Measurements from ENCODE around the gene SUMF1. TPM values are rescaled to one million over a fixed set of nuclear protein-coding genes. Genes with fewer than 3 reads are reported as not detected.

Gene SUMF1
- total RNA-seq, 4 donors from 2014 or later = 28.7 to 49.0 (median 41.6) TPM

- intact Hi-C loops (cut with DNase I) = no loop called here
- Histone ChIP-seq H3K27ac (replicated peaks in 1 of 4) (peak overlapping the region in 3 of 4 donors; percentile 16 to 60 (median 37)), H3K4me3 (no peak overlapping the region), H3K36me3 (no peaks in the 10 kb centered on the region), H3K9me3 (no peaks in the 10 kb centered on the region), H3K4me1 (peaks cover 25 to 92% (median 82%) of the 10 kb centered on the region in 4 donors), H3K27me3 (no peaks in the 10 kb centered on the region)
- WGBS = 74% methylated on average over 14 of the region's 15 CpGs
- DNase-seq (ENCODE audit: extremely low spot score) = no peak
- no peak for TF ChIP-seq EP300 (IDR thresholded peaks at IDR 0.05)
- TF ChIP-seq POLR2AphosphoS5 (IDR thresholded peaks at IDR 0.05) = no peak
- TF ChIP-seq, protein P1, sequence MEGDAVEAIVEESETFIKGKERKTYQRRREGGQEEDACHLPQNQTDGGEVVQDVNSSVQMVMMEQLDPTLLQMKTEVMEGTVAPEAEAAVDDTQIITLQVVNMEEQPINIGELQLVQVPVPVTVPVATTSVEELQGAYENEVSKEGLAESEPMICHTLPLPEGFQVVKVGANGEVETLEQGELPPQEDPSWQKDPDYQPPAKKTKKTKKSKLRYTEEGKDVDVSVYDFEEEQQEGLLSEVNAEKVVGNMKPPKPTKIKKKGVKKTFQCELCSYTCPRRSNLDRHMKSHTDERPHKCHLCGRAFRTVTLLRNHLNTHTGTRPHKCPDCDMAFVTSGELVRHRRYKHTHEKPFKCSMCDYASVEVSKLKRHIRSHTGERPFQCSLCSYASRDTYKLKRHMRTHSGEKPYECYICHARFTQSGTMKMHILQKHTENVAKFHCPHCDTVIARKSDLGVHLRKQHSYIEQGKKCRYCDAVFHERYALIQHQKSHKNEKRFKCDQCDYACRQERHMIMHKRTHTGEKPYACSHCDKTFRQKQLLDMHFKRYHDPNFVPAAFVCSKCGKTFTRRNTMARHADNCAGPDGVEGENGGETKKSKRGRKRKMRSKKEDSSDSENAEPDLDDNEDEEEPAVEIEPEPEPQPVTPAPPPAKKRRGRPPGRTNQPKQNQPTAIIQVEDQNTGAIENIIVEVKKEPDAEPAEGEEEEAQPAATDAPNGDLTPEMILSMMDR (IDR thresholded peaks at IDR 0.05) = no peak
- TF ChIP-seq POLR2A (IDR thresholded peaks at IDR 0.05; ENCODE audit: low read depth) = no peak
Observed at GRCh38 chr3:4512895-4513616, 46.0 kb upstream of the SUMF1 start.

DNA sequence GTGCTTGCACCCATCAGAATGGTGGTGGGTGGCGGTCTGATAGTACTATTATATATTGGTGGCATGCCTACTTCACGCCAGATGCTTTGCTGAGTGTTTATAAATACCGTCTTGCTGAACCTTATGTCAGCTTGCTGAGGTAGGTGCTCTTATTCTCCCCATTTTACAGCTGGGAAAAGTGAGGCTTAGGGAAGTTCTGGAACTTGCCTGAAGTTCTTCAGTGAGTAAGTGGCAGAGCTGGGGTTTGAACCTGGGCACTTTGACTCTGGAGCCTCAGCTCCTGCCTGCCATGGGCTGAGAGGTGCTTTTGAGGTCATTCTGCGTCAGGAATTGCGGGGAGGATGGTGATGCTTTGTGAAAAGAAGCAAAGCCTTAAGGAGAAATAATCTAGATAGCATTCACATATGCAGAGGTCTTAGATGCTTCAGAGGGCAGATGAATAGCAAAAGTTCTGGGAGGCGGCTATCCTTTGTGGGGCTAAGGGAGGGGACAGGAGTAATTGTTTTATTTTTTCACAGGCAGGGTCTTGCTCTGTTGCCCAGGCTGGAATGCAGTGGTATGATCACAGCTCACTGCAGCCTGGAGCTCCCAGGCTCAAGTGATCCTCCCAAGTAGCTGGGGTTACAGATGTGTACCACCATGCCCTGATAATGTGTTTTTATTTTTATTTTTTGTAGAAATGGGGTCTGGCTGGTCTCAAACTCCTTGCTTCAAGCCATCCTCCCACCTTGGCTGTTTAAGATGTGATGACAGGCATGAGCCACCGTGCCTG lies 44.6 kb upstream of the SUMF1 start:
- H3K36me3 ChIP-seq = no peaks in the 10 kb centered on the region
- TF ChIP-seq EP300 (IDR thresholded peaks at IDR 0.05) (no peak), POLR2AphosphoS5 (IDR thresholded peaks at IDR 0.05) (no peak), POLR2A (IDR thresholded peaks at IDR 0.05; ENCODE audit: low read depth) (no peak)
- TF ChIP-seq, protein P1 (IDR thresholded peaks at IDR 0.05) = no peak
- H3K27me3 ChIP-seq = no peaks in the 10 kb centered on the region
- no peak overlapping the region for H3K27ac ChIP-seq (replicated peaks in 1 of 4)
- peaks cover 21 to 95% (median 85%) of the 10 kb centered on the region in 4 donors for H3K4me1 ChIP-seq
- no peak for DNase-seq (ENCODE audit: extremely low spot score)
- H3K4me3 ChIP-seq = no peak overlapping the region
- no peaks in the 10 kb centered on the region for H3K9me3 ChIP-seq
- intact Hi-C loops (cut with DNase I) = no loop called here
- 76% methylated on average over 7 of the region's 7 CpGs for WGBS

- Histone ChIP-seq H3K27me3 (no peaks in the 10 kb centered on the region), H3K4me3 (no peak overlapping the region), H3K27ac (replicated peaks in 1 of 4) (no peak overlapping the region), H3K9me3 (no peaks in the 10 kb centered on the region), H3K4me1 (peaks cover 22 to 95% (median 87%) of the 10 kb centered on the region in 4 donors), H3K36me3 (no peaks in the 10 kb centered on the region)
- intact Hi-C loops (cut with DNase I) = loop anchor here (10.0 kb wide), 1 partner anchor 475 kb away; no protein-coding TSS in a partner anchor
- 85% methylated on average over 5 of the region's 5 CpGs for whole genome bisulfite sequencing
- DNase-seq (ENCODE audit: extremely low spot score) = no peak
- no peak for TF ChIP-seq EP300 (IDR thresholded peaks at IDR 0.05)
- no peak for TF ChIP-seq POLR2A (IDR thresholded peaks at IDR 0.05; ENCODE audit: low read depth)
- TF ChIP-seq POLR2AphosphoS5 (IDR thresholded peaks at IDR 0.05) = no peak
- TF ChIP-seq, protein P1 (IDR thresholded peaks at IDR 0.05) = no peak
Observed at GRCh38 chr3:4509983-4510755, 43.1 kb upstream of the SUMF1 start.

GRCh38 chr3:4509043-4509442 lies 42.0 kb upstream of the SUMF1 start:
- no peak overlapping the region for H3K27ac ChIP-seq (replicated peaks in 1 of 4)
- no peaks in the 10 kb centered on the region for H3K36me3 ChIP-seq
- H3K4me3 ChIP-seq = no peak overlapping the region
- no peak for DNase-seq (ENCODE audit: extremely low spot score)
- TF ChIP-seq EP300 (IDR thresholded peaks at IDR 0.05) = no peak
- TF ChIP-seq, protein P1 (IDR thresholded peaks at IDR 0.05) = no peak
- TF ChIP-seq POLR2A (IDR thresholded peaks at IDR 0.05; ENCODE audit: low read depth) = no peak
- no peak for TF ChIP-seq POLR2AphosphoS5 (IDR thresholded peaks at IDR 0.05)
- H3K4me1 ChIP-seq = peaks cover 31 to 95% (median 87%) of the 10 kb centered on the region in 4 donors
- intact Hi-C loops (cut with DNase I) = loop anchor here (10.0 kb wide), 1 partner anchor 476 kb away; no protein-coding TSS in a partner anchor
- no peaks in the 10 kb centered on the region for H3K9me3 ChIP-seq
- H3K27me3 ChIP-seq = no peaks in the 10 kb centered on the region

Data from esophagus muscularis mucosa (tissue), 4 donors.